T47D (cell line): Measurements from ENCODE around the gene EME1.
A peak's percentile ranks its signal among the peaks of the same experiment; 100 is the strongest.

ENCODE experiments used
- DNase-seq, 2 experiments: peaks; one replicate each; pipeline versions ENCODE4 v3.0.0 to v3.0.0-alpha.2; 2011 to 2012; ENCODE audit warnings: low read depth in 1 of 2, low spot score in 1 of 2
- JUND ChIP-seq: IDR thresholded peaks from 2 replicates; pipeline ENCODE4 v1.6.1; 2012; ENCODE audit warnings: low read depth
- in situ Hi-C: cut with HindIII; loops from 2 replicates; pipeline ENCODE4 v1.10.0; 2016; ENCODE audit warnings: low sequenced_read_pairs, low pct_unique_long_range_greater_than_20kb

The EME1 gene

GRCh38 chr17:50361561-50362480, 11.2 kb upstream of the EME1 start:
- peak; percentile 66 to 70 for DNase-seq
- in situ Hi-C loops, result no loop called here
- TF ChIP-seq JUND, result no peak

- no peak for DNase-seq
- no peak for TF ChIP-seq JUND
- in situ Hi-C loops, result no loop called here
Observed at GRCh38 chr17:50362661-50363060, 10.4 kb upstream of the EME1 start.

- in situ Hi-C loops, result no loop called here
- TF ChIP-seq JUND, result no peak
- DNase-seq, result no peak
Observed at GRCh38 chr17:50363217-50364060, 9.6 kb upstream of the EME1 start.

- in situ Hi-C loops, result no loop called here
- DNase-seq, result no peak
- TF ChIP-seq JUND, result no peak
Observed at GRCh38 chr17:50364061-50364458, 9.0 kb upstream of the EME1 start.

- in situ Hi-C loops, result no loop called here
- no peak for DNase-seq
Observed at GRCh38 chr17:50364715-50365114, 8.3 kb upstream of the EME1 start.

GRCh38 chr17:50365165-50365564, 7.9 kb upstream of the EME1 start:
- in situ Hi-C loops, result no loop called here
- no peak for DNase-seq
- TF ChIP-seq JUND, result no peak

More at GRCh38 chr17:50364715-50365114, 8.3 kb upstream of the EME1 start:
- TF ChIP-seq JUND, result no peak

- TF ChIP-seq JUND, result no peak
- in situ Hi-C loops, result no loop called here
- no peak for DNase-seq
Observed at GRCh38 chr17:50365649-50366393, 7.2 kb upstream of the EME1 start.

- in situ Hi-C loops, result no loop called here
- no peak for TF ChIP-seq JUND
- no peak for DNase-seq
Observed at GRCh38 chr17:50367401-50367800, 5.6 kb upstream of the EME1 start.

GRCh38 chr17:50370052-50370451, 3.0 kb upstream of the EME1 start:
- in situ Hi-C loops, result no loop called here
- DNase-seq, result no peak
- no peak for TF ChIP-seq JUND

GRCh38 chr17:50371526-50371925, 1.5 kb upstream of the EME1 start:
- DNase-seq, result no peak
- no peak for TF ChIP-seq JUND
- in situ Hi-C loops, result no loop called here

GRCh38 chr17:50372222-50372757, 739 bp upstream of the EME1 start:
- no peak for TF ChIP-seq JUND
- DNase-seq, result no peak
- in situ Hi-C loops, result no loop called here

GRCh38 chr17:50373705-50374104, 676 bp downstream of the EME1 start:
- no peak for DNase-seq
- in situ Hi-C loops, result no loop called here
- no peak for TF ChIP-seq JUND
